SH-SY5Y (cell line): ENCODE data around the gene HACL1.

Experiments
- GATA2 ChIP-seq: IDR thresholded peaks from 2 replicates; pipeline ENCODE4 v1.6.1; 2011; ENCODE audit warnings: mild to moderate bottlenecking, low read depth, low read length
- GATA3 ChIP-seq: IDR thresholded peaks from 2 replicates; pipeline ENCODE4 v1.6.1; 2011; ENCODE audit warnings: low read depth, mild to moderate bottlenecking, low read length, moderate library complexity

- no peak for TF ChIP-seq GATA2
- TF ChIP-seq GATA3: no peak
Observed at GRCh38 chr3:15635121-15635661, 33.8 kb upstream of the HACL1 start.
